Measurements from ENCODE around the gene RASSF9. TPM values are rescaled to one million over a fixed set of nuclear protein-coding genes. Genes with fewer than 3 reads are reported as not detected.

RASSF9 gene
- total and polyA plus RNA-seq, 2 experiments from 2014 or later: 0.31 to 0.35 TPM

DNA sequence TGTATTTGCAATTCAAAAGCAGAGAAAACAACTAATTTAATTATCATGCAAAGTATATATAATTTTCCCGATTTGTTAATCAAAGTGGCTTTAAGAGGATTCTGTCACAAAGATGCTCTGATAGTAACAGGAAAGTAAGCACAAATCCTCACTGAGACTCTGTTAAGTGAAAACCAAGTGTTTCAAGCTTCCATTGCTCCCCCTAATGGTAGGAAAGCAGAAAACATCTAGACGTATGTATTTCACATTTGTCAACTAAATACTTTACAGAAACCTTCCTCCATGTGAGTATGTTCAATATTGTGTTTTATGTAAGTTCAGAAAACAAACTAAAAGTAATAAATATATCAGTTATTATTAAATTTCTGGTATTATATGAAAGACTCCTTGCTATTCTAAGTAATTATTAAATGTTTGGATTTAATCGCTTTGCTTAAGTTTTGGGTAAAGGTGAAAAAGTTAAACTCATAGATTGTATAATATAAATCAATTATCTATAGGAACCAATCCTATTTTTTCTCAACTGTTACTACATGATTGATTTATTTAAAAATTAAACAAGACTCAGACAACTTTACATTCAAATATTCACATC lies 36.4 kb upstream of the RASSF9 start:
- DNase-seq (ENCODE audit: low spot score): peak; percentile 88
- no peaks in the 10 kb centered on the region; the same call in 2 of the 3 replicates for H3K9me3 Mint-ChIP-seq
- no peak overlapping the region for H3K4me3 Mint-ChIP-seq
- H3K9me2 ChIP-seq (ENCODE audit: insufficient read depth): no peaks in the 10 kb centered on the region
- peaks cover 24% of the 10 kb centered on the region; the same call in 2 of the 3 replicates for H3K4me1 Mint-ChIP-seq
- peak; percentile 50; the same call in 2 of the 3 replicates for ATAC-seq
- no peaks in the 10 kb centered on the region; the same call in 2 of the 3 replicates for H3K36me3 Mint-ChIP-seq (ENCODE audit: low read depth)
- H3F3A ChIP-seq (replicated peaks; ENCODE audit: low read depth): no peaks in the 10 kb centered on the region
- H3K27me3 Mint-ChIP-seq (ENCODE audit: insufficient read depth, low read depth, poor library complexity): peaks cover 4% of the 10 kb centered on the region
- no peak for TF ChIP-seq POLR2AphosphoS5 (IDR thresholded peaks at IDR 0.05; ENCODE audit: low read depth)
- TF ChIP-seq ETS1 (IDR thresholded peaks at IDR 0.05): no peak
- no peak for TF ChIP-seq EZH2 (IDR thresholded peaks at IDR 0.05; ENCODE audit: low read depth, unreplicated experiment)
- TF ChIP-seq, protein P1, sequence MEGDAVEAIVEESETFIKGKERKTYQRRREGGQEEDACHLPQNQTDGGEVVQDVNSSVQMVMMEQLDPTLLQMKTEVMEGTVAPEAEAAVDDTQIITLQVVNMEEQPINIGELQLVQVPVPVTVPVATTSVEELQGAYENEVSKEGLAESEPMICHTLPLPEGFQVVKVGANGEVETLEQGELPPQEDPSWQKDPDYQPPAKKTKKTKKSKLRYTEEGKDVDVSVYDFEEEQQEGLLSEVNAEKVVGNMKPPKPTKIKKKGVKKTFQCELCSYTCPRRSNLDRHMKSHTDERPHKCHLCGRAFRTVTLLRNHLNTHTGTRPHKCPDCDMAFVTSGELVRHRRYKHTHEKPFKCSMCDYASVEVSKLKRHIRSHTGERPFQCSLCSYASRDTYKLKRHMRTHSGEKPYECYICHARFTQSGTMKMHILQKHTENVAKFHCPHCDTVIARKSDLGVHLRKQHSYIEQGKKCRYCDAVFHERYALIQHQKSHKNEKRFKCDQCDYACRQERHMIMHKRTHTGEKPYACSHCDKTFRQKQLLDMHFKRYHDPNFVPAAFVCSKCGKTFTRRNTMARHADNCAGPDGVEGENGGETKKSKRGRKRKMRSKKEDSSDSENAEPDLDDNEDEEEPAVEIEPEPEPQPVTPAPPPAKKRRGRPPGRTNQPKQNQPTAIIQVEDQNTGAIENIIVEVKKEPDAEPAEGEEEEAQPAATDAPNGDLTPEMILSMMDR (conservative IDR thresholded peaks at IDR 0.05; ENCODE audit: low read depth in 2 of 2): peak; percentile 76 to 90
- TF ChIP-seq JUNB (IDR thresholded peaks at IDR 0.05; ENCODE audit: unreplicated experiment): no peak
- no peaks in the 10 kb centered on the region for H3K27me3 ChIP-seq (ENCODE audit: insufficient read depth)
- no peak overlapping the region for H2AFZ ChIP-seq
- no peak overlapping the region for H3K4me2 ChIP-seq
- H3K4me3 ChIP-seq: no peak overlapping the region
- no peak overlapping the region for H3K27ac Mint-ChIP-seq
- H3K36me3 ChIP-seq (ENCODE audit: insufficient read depth): no peaks in the 10 kb centered on the region
- H3K79me2 ChIP-seq (replicated peaks; ENCODE audit: insufficient read depth): no peaks in the 10 kb centered on the region
- H4K20me1 ChIP-seq (replicated peaks; ENCODE audit: insufficient read depth): no peaks in the 10 kb centered on the region
- H3K27ac ChIP-seq (ENCODE audit: low read depth): no peak overlapping the region
- peaks cover 22% of the 10 kb centered on the region for H3K4me1 ChIP-seq (ENCODE audit: insufficient read depth)

DNA sequence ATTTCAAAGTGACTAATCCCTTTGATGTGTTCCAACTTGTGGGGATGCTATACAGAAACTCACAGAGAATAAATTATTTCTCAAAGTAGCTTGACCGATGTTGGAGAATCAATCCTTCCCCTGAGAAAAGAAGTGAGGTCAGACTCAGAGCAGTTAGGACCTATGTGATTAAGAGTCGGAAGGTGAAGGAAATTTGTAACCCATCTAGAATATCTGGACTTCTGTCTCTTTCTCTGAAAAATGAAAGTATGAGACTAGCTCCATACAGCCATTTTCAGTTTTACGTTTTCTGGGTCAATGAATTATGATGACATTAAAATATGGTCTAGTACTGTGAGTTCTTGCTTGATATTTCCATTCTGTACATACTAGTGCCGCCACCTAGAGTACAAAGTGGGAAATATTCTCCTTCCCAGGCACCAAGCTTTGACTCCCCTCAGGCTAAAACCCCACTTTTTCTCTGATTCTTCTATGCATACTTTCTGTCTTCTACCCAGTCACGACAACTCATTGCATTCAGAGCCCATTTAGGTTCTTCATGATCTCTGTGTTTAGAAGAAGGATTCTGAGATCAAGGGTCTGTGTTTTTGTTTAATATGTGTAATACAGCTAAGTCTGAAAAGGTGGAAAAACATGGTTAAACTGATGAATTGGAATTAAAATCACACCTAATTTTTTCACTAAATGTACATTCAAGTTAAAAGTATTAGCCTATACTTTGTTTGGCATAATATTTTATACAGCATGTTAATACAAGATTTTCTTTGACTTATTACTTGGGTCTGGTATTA lies 31.0 kb upstream of the RASSF9 start:
- H3K27ac Mint-ChIP-seq: no peak overlapping the region
- no peaks in the 10 kb centered on the region; the same call in none of the 3 replicates for H3K9me3 Mint-ChIP-seq
- no peaks in the 10 kb centered on the region; the same call in 2 of the 3 replicates for H3K36me3 Mint-ChIP-seq (ENCODE audit: low read depth)
- no peak overlapping the region for H3K4me3 ChIP-seq
- no peak overlapping the region for H3K4me3 Mint-ChIP-seq
- H3K27ac ChIP-seq (ENCODE audit: low read depth): no peak overlapping the region
- peaks cover 2% of the 10 kb centered on the region; the same call in 1 of the 3 replicates for H3K4me1 Mint-ChIP-seq
- peaks cover 1% of the 10 kb centered on the region for H3K27me3 Mint-ChIP-seq (ENCODE audit: insufficient read depth, low read depth, poor library complexity)
- H3K79me2 ChIP-seq (replicated peaks; ENCODE audit: insufficient read depth): no peaks in the 10 kb centered on the region
- H3K4me2 ChIP-seq: no peak overlapping the region
- no peak for TF ChIP-seq ZNF114 (CRISPR knock-in tag; IDR thresholded peaks at IDR 0.05)
- TF ChIP-seq, protein P1 (conservative IDR thresholded peaks at IDR 0.05; ENCODE audit: low read depth in 2 of 2): peak; percentile 82 to 87
- H3K4me1 ChIP-seq (ENCODE audit: insufficient read depth): no peaks in the 10 kb centered on the region
- H3K9me2 ChIP-seq (ENCODE audit: insufficient read depth): no peaks in the 10 kb centered on the region
- H2AFZ ChIP-seq: no peak overlapping the region
- ATAC-seq (peak; percentile 73), DNase-seq (ENCODE audit: low spot score) (peak; percentile 76)
- no peaks in the 10 kb centered on the region for H3F3A ChIP-seq (replicated peaks; ENCODE audit: low read depth)
- H4K20me1 ChIP-seq (replicated peaks; ENCODE audit: insufficient read depth): no peaks in the 10 kb centered on the region
- no peaks in the 10 kb centered on the region for H3K36me3 ChIP-seq (ENCODE audit: insufficient read depth)
- H3K27me3 ChIP-seq (ENCODE audit: insufficient read depth): no peaks in the 10 kb centered on the region

All from GM23338 (cell line).